Activated CD8-positive, alpha-beta memory T cell treated with anti-CD3 and anti-CD28 coated beads for 48 hours (primary cell): Measurements from ENCODE around the gene TINCR.
"Not testable (repeated sequence)": the region's sequence is repeated elsewhere in the genome, so short reads cannot be mapped to it uniquely, and the experiment has no call there.

Source experiments
- DNase-seq, 3 experiments: peaks; one replicate each; pipeline ENCODE4 v3.0.0-alpha.2; 2020; ENCODE audit warnings: low read depth in 2 of 3, low spot score in 2 of 3

Gene TINCR

GRCh38 chr19:5561559-5561958, 6.2 kb downstream of the TINCR start:
- DNase-seq = no peak

GRCh38 chr19:5560156-5560555, 7.6 kb downstream of the TINCR start:
- DNase-seq = no peak

- no peak for DNase-seq
These were observed 8.0 kb downstream of the TINCR start for GRCh38 chr19:5559804-5560133.

DNA sequence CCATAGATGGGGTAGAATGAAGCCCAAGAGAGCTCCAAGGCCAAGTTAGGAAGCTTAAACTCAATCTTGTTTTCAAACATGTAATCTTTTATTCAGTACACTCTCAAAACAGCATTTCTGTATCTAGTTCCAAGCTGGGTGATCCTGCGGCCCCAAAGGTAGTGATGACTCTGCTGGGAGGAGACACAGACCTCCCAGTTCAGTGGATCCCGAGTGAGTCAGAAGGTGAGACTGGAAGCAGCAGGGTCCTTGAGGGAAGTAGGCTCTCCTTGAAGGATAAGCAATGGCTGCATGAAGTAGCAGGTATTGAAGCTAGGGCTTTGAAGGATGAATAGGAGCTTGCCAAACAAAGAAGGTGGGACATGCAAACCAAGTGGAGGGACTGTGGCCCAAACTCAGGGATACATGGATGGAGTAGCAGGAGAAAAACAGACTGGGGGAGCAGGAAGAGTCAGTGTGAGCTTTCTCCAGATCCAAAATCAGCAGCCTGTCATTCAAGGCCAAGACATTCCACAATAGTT, 9.6 kb downstream of the TINCR start:
- DNase-seq = no peak

- no peak for DNase-seq
These were observed 10.1 kb downstream of the TINCR start for GRCh38 chr19:5557691-5558090.

DNA sequence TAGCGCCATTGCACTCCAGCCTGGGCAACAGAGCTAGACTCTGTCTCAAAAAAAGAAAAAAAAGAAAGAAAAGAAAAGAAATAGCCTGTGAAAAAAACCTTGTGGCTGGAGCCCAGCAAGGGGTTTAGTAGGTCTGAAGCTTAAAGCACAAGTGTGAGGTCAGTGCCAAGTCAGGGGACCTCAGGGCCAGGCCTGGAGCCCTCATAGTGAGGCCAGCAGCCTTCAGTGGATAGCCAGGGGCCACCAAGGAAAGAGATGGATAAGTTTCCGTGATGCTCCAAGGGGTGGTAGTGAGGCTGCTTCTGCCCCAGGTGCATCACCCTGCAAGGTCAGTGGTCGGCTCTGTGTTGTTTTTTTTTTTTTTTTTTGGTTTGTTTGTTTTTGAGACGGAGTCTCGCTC, 12.9 kb downstream of the TINCR start:
- no peak for DNase-seq

DNA sequence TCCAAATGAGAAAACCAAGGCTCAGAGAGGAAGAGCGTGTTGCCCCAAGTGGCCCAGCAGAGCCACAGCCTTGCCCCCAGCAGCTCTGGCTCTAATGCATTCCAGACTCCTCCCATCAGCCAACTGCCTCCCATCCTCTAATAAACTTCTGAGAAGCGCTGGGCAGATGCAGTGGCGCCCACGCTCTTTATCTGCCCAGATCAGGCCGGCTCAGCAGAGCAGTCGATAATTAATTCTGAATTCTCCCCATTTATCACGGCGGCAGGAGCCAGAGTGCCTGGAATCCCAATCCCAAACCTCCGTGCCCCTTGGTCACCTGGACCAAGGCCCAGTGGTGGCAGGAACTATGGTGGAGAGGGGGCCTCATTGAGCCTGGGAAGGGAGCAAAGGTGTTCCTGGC, 13.9 kb downstream of the TINCR start:
- no peak for DNase-seq

DNA sequence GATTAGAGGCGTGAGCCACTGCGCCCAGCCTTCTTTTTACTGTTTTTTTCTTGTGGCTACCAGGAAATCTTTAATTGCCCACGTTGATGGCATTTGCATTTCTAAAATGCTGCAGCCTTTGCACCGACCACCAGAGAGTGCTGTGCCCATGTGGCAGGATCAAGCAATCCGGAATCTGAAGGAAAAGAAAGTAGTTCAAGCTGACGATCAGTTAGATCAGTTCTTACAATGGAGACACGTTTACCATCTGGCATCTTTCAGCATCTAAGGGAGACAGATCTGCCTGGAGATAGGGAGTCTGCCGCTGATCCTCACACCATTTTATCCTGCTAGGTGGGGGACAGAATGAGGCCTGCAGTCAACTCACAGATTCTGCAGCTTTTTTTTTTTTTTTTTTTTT, 19.9 kb downstream of the TINCR start:
- DNase-seq = no peak

GRCh38 chr19:5545984-5546383, 21.8 kb downstream of the TINCR start:
- no peak for DNase-seq

DNA sequence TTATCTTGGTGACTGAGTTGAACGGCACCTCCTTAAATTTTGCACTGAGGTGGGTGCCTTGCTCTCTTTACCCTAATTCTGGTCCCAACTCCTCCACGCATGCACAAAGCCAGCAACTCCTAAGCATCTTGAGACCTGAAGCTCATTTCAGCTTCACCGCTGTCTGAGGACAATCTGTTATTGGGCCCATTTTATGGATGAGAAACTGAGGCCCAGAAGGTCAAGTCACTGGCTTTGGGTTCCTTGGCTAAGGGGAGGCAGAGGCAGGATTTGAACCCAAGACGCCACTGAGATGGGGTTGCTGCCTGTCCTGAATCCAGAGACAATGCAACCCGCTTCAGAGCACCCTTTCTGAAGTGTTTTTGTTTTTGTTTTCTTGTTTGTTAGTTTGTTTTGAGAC, 22.7 kb downstream of the TINCR start:
- DNase-seq = no peak

DNA sequence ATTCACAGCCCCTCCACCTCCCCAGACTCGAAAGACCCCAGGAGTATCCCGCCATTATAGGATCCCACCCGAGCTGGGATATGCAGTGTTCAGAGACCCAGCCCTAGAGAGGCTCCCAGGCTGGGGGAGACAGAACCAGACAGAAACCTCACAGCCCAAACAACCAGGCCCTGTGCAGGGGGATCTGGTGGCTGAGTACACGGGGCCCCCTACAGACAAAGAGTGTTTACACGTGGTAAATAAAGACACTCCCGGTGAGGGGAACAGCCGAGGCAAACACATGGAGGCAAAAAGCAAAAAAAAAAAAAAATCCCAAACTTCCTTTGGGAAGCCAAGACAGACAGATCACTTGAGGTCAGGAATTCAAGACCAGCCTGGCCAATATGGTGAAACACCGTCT, 25.1 kb downstream of the TINCR start:
- no peak for DNase-seq

DNA sequence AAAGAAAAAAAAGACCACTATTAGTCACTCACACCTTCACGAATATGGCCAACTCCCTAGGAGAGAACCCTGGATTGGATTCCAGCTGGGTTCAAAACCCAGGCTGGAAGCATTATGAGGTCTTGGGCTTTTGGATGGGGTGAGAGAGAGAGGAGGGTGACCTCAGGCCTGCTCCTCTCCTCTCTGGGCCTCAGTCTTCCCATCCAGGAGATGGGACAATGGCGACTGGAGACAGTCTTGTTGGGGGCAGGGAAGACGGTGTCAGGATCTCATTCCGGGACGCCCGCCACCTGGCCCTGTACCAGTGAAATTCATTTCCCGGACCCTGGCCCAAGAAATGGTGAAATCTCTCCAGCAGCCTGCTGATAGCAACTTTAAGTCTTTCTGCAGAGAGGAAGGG, 26.3 kb downstream of the TINCR start:
- DNase-seq = no peak

DNA sequence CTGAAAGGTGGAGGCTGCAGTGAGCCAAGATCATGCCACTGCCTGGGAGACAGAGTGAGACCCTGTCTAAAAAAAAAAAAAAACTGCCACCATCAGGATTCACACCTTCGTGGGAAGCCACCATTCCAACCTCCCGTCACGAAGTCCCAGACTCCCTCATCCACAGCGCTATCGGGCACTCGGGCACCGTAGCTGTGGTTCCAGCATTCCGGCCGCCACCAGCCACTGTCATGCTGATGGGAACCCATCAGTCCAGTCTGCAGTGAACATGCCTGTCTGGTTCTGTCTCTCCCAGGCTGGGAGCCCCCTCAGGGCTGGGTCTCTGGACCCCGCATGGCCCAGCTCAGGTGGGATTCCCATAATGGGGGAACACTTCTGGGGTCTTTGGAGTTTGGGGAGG, 27.5 kb downstream of the TINCR start:
- DNase-seq = no peak

- DNase-seq = no peak
These were observed 29.9 kb downstream of the TINCR start for GRCh38 chr19:5537870-5538269.

DNA sequence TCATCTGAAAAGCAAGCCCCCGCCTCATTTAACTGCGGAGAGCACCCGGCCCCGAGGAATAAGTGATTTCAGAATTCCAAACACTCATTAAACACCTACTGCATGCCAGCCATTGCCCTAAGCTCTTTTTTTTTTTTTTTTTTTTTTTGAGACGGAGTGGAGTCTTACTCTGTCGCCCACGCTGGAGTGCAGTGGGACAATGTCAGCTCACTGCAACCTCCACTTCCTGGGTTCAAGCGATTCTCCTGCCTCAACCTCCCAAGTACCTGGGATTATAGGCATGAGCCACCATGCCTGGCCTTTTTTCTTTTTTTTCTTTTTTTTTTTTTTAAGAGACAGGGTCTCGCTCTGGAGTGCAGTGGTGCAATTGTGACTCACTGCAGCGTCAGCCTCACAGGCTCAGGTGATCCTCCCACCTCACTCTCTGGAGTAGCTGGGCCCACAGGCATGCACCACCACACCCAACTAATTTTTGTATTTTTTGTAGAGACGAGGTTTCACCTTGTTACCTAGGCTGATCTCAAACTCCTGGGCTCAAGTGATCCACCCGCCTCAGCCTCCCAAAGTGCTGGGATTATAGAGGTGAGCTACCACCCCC, 30.7 kb downstream of the TINCR start:
- DNase-seq = not testable (repeated sequence)

GRCh38 chr19:5536337-5536894, 31.3 kb downstream of the TINCR start:
- no peak for DNase-seq

DNA sequence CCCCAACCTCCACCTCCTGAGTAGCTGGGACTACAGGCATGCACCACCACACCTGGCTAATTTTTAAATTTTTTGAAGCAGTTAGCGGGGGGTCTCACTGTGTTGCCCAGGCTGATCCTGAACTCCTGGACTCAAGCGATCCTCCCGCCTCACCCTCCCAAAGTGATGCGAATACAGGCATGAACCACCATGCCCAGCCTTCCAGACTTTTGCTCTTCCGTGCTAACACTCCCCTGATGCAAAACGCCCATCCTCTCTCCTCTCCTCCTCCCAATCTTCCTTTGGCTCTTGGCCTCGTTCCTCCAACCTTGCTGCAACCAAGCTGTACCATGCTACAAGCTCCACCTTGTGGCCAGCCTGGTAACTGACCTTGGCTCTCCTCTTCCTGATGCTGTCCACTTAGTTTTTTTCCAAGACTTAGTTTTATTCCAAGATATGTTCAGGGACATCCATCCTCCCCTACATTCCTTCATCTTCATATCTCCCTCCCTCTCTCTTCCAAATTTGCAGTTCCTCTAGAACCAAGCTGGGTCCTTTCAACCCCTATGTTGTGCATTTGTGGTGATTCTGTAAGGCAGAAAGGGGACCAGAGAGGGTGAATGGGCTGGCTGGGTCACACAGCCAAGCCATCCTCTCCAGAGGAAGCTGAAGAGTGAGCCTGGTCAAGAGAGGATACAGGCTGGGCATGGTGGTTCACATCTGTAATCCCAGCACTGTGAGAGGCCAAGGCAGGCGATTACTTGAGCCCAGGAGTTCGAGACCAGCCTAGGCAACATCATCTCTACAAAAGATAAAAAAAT, 32.8 kb downstream of the TINCR start:
- DNase-seq = peak in 1 of 3 experiments; percentile 28

- DNase-seq = no peak
These were observed 34.5 kb downstream of the TINCR start for GRCh38 chr19:5533257-5533656.

- no peak for DNase-seq
These were observed 37.1 kb downstream of the TINCR start for GRCh38 chr19:5530701-5531100.

DNA sequence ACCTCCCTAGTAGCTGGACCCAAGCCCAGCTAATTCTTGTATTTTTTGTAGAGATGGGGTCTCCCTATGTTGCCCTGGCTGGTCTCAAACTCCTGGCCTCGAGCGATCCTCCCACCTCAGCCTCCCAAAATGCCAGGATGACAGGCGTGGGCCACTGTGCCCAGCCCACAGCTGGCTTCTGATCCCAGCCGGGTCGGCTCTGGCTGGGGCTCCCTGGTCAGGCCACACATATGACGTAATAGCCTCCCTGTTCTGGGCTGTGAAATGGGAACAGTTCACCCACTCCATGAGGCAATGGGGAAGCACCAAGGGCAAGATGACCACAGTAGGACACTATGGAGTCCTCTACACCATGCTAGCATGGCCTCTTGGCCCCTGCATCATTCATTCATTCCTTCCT, 41.1 kb downstream of the TINCR start:
- DNase-seq = no peak

- DNase-seq = no peak
These were observed 43.7 kb downstream of the TINCR start for GRCh38 chr19:5524081-5524480.

GRCh38 chr19:5522106-5522505, 45.6 kb downstream of the TINCR start:
- DNase-seq = no peak

DNA sequence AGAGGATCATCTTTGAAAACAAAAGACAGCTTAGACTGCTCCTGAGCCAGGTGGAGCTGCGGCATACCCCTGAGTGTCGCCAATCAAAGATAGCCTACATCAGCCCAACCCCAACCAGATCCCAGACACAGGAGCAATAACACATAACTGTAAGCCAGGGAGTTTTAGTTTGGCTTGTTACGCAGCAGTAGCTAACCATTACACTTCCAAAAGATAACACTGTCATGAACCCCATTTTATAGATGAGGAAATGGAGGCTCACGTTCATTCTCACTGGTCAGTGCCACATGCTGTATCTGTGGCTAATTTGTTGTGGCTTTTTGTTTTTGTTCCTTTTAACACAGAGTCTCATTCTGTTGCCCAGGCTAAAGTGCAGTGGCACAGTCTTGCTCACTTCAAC, 47.3 kb downstream of the TINCR start:
- no peak for DNase-seq
